Neural cell (in vitro differentiated cells): Measurements from ENCODE around the gene RASAL2. TPM values are rescaled to one million over a fixed set of nuclear protein-coding genes. Genes with fewer than 3 reads are reported as not detected.

Experiments used
- H2AFZ ChIP-seq: fragments of 200-600, 300-800 bp; sonication (generic), shearing (Covaris generic); 2 replicates; pipeline ENCODE4 v1.6.0; 2014; ENCODE audit warnings: low read depth, mild to moderate bottlenecking, antibody characterized with exemption, low read length, moderate library complexity
- H3F3A ChIP-seq: fragments of 200-600 bp; shearing (Covaris generic); 2 replicates; pipeline ENCODE4 v1.6.1; 2016; ENCODE audit warnings: mild to moderate bottlenecking, moderate library complexity, mixed read lengths, antibody characterized with exemption, low read length; ENCODE audit not compliant: insufficient read depth, poor library complexity, severe bottlenecking
- H3K27ac ChIP-seq: fragments of 200-600, 300-800 bp; sonication (generic), shearing (Covaris generic); 2 replicates; pipeline ENCODE4 v1.5.1; 2014; ENCODE audit warnings: mild to moderate bottlenecking, low read length, moderate library complexity
- H3K27me3 ChIP-seq: fragments of 300-800, 200-600 bp; sonication (generic), shearing (Covaris generic); 2 replicates; pipeline ENCODE4 v1.6.0; 2014; ENCODE audit warnings: mild to moderate bottlenecking, low read depth, low read length, moderate library complexity; ENCODE audit not compliant: insufficient read depth
- H3K36me3 ChIP-seq: fragments of 300-800, 200-600 bp; sonication (generic), shearing (Covaris generic); 2 replicates; pipeline ENCODE4 v1.5.1; 2014; ENCODE audit warnings: mild to moderate bottlenecking, antibody characterized with exemption, low read length, moderate library complexity; ENCODE audit not compliant: insufficient read depth
- H3K4me2 ChIP-seq: fragments of 300-800, 200-600 bp; sonication (generic), shearing (Covaris generic); 2 replicates; pipeline ENCODE4 v1.6.0; 2014; ENCODE audit warnings: mild to moderate bottlenecking, low read length
- H3K4me3 ChIP-seq: fragments of 300-800, 200-600 bp; sonication (generic), shearing (Covaris generic); 2 replicates; pipeline ENCODE4 v1.5.1; 2014; ENCODE audit warnings: mild to moderate bottlenecking, low read length, moderate library complexity
- H3K79me2 ChIP-seq: fragments of 200-600 bp; shearing (Covaris generic); replicated peaks from 2 replicates; pipeline ENCODE4 v1.6.0; 2014; ENCODE audit warnings: mild to moderate bottlenecking, low read length, moderate library complexity; ENCODE audit not compliant: insufficient read depth
- H3K9ac ChIP-seq: fragments of 300-800, 200-600 bp; sonication (generic), shearing (Covaris generic); 2 replicates; pipeline ENCODE4 v1.6.1; 2016; ENCODE audit warnings: mild to moderate bottlenecking, low read length, mixed read lengths
- H3K9me2 ChIP-seq: fragments of 200-600 bp; shearing (Covaris generic); 2 replicates; pipeline ENCODE4 v1.6.1; 2016; ENCODE audit warnings: mild to moderate bottlenecking, low read length, mixed read lengths; ENCODE audit not compliant: insufficient read depth
- H3K9me3 ChIP-seq: fragments of 200-600, 300-800 bp; sonication (generic), shearing (Covaris generic); 2 replicates; pipeline ENCODE4 v1.6.1; 2016; ENCODE audit warnings: mild to moderate bottlenecking, mixed run types, low read length, moderate library complexity, mixed read lengths
- H4K20me1 ChIP-seq: fragments of 200-600 bp; shearing (Covaris generic); 2 replicates; pipeline ENCODE4 v1.6.1; 2016; ENCODE audit warnings: mild to moderate bottlenecking, mixed run types; ENCODE audit not compliant: insufficient read depth
- CTCF ChIP-seq: fragments of 450-650 bp; IDR thresholded peaks from 2 replicates; pipeline ENCODE4 v1.5.1; 2014; ENCODE audit warnings: antibody characterized with exemption, mild to moderate bottlenecking, moderate library complexity; ENCODE audit not compliant: poor library complexity, severe bottlenecking
- EP300 ChIP-seq: fragments of 450-650 bp; conservative IDR thresholded peaks from 2 replicates; pipeline ENCODE4 v1.6.1; 2014; ENCODE audit warnings: antibody characterized with exemption, mild to moderate bottlenecking, moderate library complexity; ENCODE audit not compliant: poor library complexity, severe bottlenecking
- EZH2 ChIP-seq: fragments of 200-600, 300-800 bp; shearing (Covaris generic), sonication (generic); IDR thresholded peaks from 2 replicates; pipeline ENCODE4 v1.6.1; 2014; ENCODE audit warnings: antibody characterized with exemption, low read length, borderline replicate concordance, mild to moderate bottlenecking; ENCODE audit not compliant: insufficient read depth, poor library complexity, severe bottlenecking
- MXI1 ChIP-seq: fragments of 450-650 bp; conservative IDR thresholded peaks from 2 replicates; pipeline ENCODE4 v1.6.1; 2014; ENCODE audit warnings: antibody characterized with exemption, mild to moderate bottlenecking; ENCODE audit not compliant: poor library complexity, severe bottlenecking
- POLR2AphosphoS5 ChIP-seq: IDR thresholded peaks from 2 replicates; pipeline ENCODE4 v1.6.1; 2012
- RAD21 ChIP-seq: fragments of 450-650 bp; conservative IDR thresholded peaks from 2 replicates; pipeline ENCODE4 v1.6.1; 2014; ENCODE audit warnings: antibody characterized with exemption, mild to moderate bottlenecking, moderate library complexity
- REST ChIP-seq: IDR thresholded peaks from 2 replicates; pipeline ENCODE4 v1.6.1; 2012; ENCODE audit warnings: borderline replicate concordance
- SMC3 ChIP-seq: fragments of 450-650 bp; conservative IDR thresholded peaks from 2 replicates; pipeline ENCODE4 v1.6.1; 2014; ENCODE audit warnings: antibody characterized with exemption, mild to moderate bottlenecking, moderate library complexity; ENCODE audit not compliant: poor library complexity
- TAF1 ChIP-seq: IDR thresholded peaks from 2 replicates; pipeline ENCODE4 v1.6.1; 2012; ENCODE audit warnings: low read depth
- polyA plus RNA-seq: library from polyadenylated mRNA; depleted of rRNA; stranded (reverse); fragments of >200 nt; gene quantifications from 2 replicates; pipeline ENCODE4 v1.2.3, GENCODE V29; 2014

The RASAL2 gene
- polyA plus RNA-seq, 1 donor from 2014 or later, result 73.3 TPM

GRCh38 chr1:178354816-178355215 is 260.9 kb downstream of the RASAL2 start:
- no peak overlapping the region for H3K4me2 ChIP-seq
- H2AFZ ChIP-seq, result no peak overlapping the region
- H3K27ac ChIP-seq, result no peak overlapping the region
- no peaks in the 10 kb centered on the region for H3K9me2 ChIP-seq
- H3K27me3 ChIP-seq, result no peaks in the 10 kb centered on the region
- no peaks in the 10 kb centered on the region for H4K20me1 ChIP-seq
- H3K36me3 ChIP-seq, result no peaks in the 10 kb centered on the region
- TF ChIP-seq EZH2 (no peak), REST (no peak), SMC3 (no peak), POLR2AphosphoS5 (no peak), MXI1 (no peak), CTCF (no peak), TAF1 (no peak), EP300 (no peak), RAD21 (no peak)
- H3F3A ChIP-seq, result no peaks in the 10 kb centered on the region
- H3K9me3 ChIP-seq, result no peaks in the 10 kb centered on the region
- no peak overlapping the region for H3K9ac ChIP-seq
- no peak overlapping the region for H3K4me3 ChIP-seq
- no peaks in the 10 kb centered on the region for H3K79me2 ChIP-seq

- Histone ChIP-seq H3K9me2 (no peaks in the 10 kb centered on the region), H2AFZ (no peak overlapping the region), H3K27ac (no peak overlapping the region), H3K9me3 (no peaks in the 10 kb centered on the region), H3K4me3 (no peak overlapping the region), H3K79me2 (peaks cover 4% of the 10 kb centered on the region), H3F3A (no peaks in the 10 kb centered on the region), H4K20me1 (no peaks in the 10 kb centered on the region), H3K9ac (no peak overlapping the region), H3K36me3 (no peaks in the 10 kb centered on the region), H3K27me3 (no peaks in the 10 kb centered on the region), H3K4me2 (no peak overlapping the region)
- TF ChIP-seq TAF1, result no peak
- no peak for TF ChIP-seq SMC3
- no peak for TF ChIP-seq EZH2
- TF ChIP-seq RAD21, result no peak
- no peak for TF ChIP-seq REST
- TF ChIP-seq POLR2AphosphoS5, result no peak
- TF ChIP-seq EP300, result no peak
- TF ChIP-seq MXI1, result no peak
- no peak for TF ChIP-seq CTCF
Observed at GRCh38 chr1:178356299-178356698, 262.4 kb downstream of the RASAL2 start.
